ENCODE results near the gene GRK5.
"Not testable (repeated sequence)": the region's sequence is repeated elsewhere in the genome, so short reads cannot be mapped to it uniquely, and the experiment has no call there.

Gene GRK5

GRCh38 chr10:119207366-119207666 is at the start of gene GRK5:
GRK5 (plus strand) TSS chr10:119207571; CDS start chr10:119207918, 347 bp downstream.
- in situ Hi-C loops (cut with HindIII; ENCODE audit: low sequenced_read_pairs), result loop anchor here (25.0 kb wide), 2 partner anchors 205 to 280 kb away; no protein-coding TSS in a partner anchor

DNA sequence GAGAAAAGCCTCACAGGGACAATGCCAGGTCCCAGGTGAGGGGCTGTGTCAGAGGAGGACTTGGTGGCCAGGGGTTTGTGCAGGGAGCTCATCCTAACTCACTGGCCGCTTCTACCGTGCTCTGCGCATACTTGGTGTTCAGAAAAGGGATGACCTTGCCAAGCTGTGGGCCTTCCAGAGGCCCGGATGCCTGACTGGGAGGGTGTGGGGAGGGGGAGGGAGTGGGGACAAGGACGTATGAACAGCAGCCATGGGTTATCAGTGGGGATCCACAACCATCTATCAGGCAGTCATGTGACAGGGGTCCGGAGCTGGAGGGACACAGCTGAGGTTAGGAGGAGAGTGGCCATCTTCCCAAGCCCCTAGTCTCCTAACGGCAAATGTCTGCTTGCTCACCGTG is 48.0 kb upstream of the GRK5 start:
- in situ Hi-C loops (cut with HindIII; ENCODE audit: low sequenced_read_pairs), result no loop called here

- in situ Hi-C loops (cut with HindIII; ENCODE audit: low sequenced_read_pairs), result no loop called here
Measured at GRCh38 chr10:119161680-119162451, 45.5 kb upstream of the GRK5 start.

- in situ Hi-C loops (cut with HindIII; ENCODE audit: low sequenced_read_pairs), result no loop called here
Measured at GRCh38 chr10:119162452-119163092, 44.8 kb upstream of the GRK5 start.

DNA sequence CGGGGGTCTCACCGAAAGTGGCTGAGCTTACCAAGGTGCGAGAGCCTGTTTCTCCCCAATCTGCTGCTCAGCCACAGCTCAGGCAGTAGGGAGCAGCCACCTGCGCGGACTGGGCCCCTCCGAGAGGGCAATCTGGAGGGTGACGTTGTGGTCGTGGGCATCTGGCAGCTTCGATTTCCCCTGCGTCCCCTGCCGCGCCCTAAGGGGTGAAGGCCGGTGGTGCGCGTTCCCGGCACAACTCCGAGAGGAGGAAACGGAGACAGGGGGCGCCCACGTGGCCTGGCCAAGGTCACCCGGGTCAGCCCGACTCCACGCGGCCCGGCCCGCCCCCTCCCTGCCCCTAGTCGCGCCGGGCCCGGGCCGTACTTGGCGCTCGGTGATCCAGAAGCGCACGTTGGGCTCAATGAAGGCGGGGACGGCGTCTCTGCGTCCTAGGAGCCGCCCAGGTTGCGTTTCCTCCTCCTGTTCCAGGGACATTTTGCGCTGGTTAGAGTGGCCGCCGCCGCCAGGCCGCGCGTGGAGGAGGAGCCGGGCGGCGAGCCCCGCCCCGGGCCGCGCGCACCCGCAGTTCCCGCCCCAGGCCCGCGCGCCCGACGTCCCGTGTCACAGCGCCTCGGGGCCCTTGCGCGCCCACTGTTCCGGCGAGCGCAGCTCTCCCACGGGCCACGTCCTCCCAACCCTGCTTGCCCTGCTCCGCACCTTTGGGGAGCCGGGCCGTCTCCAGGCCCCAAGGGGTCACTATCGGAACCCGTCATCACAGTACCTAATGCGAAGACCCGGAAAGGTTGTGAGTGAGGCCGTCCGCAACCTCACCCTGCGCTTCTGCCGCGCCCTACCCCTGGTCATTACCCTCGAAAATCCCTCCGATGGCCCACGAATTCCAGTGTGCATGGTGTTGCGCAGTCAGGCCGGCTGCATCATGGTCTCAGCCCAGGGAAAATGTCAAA is 41.9 kb upstream of the GRK5 start, which contains the start of gene SFXN4:
Gene SFXN4 (minus strand): TSS at position 544 of the 947 bp plus-strand sequence. CDS start 67 bp downstream, at position 477.
- in situ Hi-C loops (cut with HindIII; ENCODE audit: low sequenced_read_pairs), result no loop called here

DNA sequence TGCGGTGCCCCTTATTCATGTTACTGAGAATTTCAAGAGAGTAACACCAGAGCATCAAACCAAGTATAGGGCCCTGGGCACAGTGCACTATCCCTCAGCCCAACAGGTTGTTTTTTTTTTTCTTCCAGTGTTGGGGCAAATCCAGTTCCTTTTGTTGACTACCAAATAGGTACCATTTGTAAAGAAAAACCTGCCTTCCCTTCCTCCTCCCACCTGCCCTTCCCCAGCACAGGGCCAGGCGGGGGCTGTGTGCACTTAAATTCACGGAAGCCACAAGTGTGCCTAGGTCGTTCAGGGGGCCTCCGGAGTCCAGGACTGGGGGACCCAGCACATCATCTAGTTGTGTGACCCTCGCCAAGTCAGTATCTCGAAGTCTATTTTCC is 41.3 kb upstream of the GRK5 start:
- in situ Hi-C loops (cut with HindIII; ENCODE audit: low sequenced_read_pairs), result no loop called here

- in situ Hi-C loops (cut with HindIII; ENCODE audit: low sequenced_read_pairs), result no loop called here
Measured at GRCh38 chr10:119166564-119166963, 40.8 kb upstream of the GRK5 start.

GRCh38 chr10:119167041-119167440 is 40.3 kb upstream of the GRK5 start:
- in situ Hi-C loops (cut with HindIII; ENCODE audit: low sequenced_read_pairs), result no loop called here

GRCh38 chr10:119174109-119174508 is 33.3 kb upstream of the GRK5 start:
- in situ Hi-C loops (cut with HindIII; ENCODE audit: low sequenced_read_pairs), result no loop called here

GRCh38 chr10:119176166-119176565 is 31.2 kb upstream of the GRK5 start:
- in situ Hi-C loops (cut with HindIII; ENCODE audit: low sequenced_read_pairs), result no loop called here

DNA sequence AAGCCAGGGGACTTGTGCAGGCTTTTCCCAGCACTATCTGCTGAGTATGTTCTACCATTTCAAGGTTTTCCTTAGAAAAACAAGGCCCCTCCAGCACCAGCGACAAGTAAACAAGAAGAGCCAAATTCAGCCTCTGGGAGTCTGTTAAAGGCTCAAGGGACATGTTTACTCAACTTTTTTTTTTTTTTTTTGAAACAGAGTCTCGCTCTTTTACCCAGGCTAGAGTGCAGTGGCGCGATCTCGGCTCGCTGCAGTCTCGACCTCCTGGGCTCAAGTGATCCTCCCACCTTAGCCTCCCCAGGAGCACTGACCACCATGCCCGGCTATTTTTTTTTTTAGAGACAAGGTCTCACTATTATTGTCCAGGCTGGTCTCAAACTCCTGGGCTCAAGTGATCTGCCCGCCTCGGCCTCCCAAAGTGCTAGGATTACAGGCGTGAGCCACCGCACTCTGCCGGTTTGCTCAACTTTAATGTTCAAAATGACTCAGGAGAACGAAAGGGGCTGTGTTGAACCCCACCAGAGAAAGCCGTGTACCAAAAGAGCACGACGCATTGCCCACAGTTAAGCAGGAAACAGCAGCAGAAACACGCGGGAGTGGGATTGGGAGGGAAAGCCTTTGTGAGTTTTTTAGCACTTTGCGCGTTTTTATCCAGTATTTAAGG is 29.5 kb upstream of the GRK5 start:
- in situ Hi-C loops (cut with HindIII; ENCODE audit: low sequenced_read_pairs), result no loop called here

- in situ Hi-C loops (cut with HindIII; ENCODE audit: low sequenced_read_pairs), result no loop called here
Measured at GRCh38 chr10:119178372-119179119, 28.8 kb upstream of the GRK5 start, which contains the start of gene PRDX3. PRDX3 (minus strand) TSS chr10:119178812; CDS start chr10:119178790, 22 bp downstream.

GRCh38 chr10:119180850-119181400 is 26.4 kb upstream of the GRK5 start:
- in situ Hi-C loops (cut with HindIII; ENCODE audit: low sequenced_read_pairs), result not testable (repeated sequence)

GRCh38 chr10:119183664-119184412 is 23.5 kb upstream of the GRK5 start:
- in situ Hi-C loops (cut with HindIII; ENCODE audit: low sequenced_read_pairs), result no loop called here

DNA sequence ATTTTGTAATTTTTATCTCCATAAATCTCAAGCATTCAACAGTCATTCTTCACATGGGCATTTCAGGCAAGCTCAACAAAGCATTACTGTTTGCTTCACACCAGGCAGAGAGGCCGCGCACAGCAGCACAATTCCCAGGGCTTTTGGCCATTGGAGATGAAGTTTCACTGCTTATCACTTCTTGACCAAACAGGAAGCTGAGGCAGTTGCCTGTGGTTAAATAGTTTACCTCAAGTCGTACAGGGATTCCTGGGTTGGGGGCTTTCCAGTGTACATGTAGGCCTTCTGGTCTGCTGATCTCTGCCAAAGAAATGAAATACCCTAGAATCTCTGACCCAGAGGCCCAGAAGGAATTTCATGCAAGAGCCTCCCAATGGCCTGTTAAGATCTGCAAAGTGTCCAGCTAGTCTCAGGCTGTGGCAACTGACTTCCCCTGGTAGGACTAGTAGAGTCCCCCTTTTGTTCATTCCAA is 17.5 kb upstream of the GRK5 start:
- in situ Hi-C loops (cut with HindIII; ENCODE audit: low sequenced_read_pairs), result no loop called here

- in situ Hi-C loops (cut with HindIII; ENCODE audit: low sequenced_read_pairs), result no loop called here
Measured at GRCh38 chr10:119190353-119190752, 17.0 kb upstream of the GRK5 start.

DNA sequence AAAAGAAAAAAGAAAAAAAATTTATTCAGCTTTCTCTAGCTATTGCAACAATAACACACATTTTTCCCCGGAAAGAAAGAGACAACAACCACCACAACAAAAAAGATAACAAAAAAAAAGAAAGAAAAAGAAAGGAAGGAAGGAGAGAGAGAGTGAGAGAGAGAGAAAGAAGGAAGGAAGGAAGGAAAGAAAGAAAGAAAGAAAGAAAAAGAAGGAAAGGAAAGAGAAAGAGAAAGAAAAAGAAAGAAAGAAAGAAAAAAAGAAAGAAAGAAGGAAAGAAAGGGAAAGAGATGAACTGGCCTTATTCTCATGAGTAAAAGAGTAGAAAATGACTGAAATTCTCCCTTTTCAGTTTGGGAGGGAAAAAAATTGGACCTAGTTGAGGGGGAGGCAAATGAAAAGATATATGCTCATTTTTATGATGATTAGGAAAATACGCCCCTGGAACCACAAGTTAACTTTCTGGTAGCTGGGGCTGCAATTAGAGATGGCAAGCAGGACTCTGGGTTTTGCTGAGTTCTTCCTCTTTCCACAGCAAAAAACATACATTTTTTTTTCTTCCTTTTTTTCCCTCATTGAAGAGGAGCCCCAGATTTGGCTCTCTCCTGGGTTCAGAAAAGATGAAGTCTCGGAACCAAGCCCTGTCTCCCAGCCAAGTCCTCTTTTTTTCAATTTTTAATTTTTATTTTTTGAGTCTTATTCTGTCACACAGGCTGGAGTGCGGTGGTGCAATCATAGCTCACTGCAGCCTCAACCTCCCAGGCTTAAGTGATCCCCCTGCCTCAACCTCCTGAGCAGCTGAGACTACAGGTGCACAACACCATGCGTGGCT is 16.2 kb upstream of the GRK5 start:
- in situ Hi-C loops (cut with HindIII; ENCODE audit: low sequenced_read_pairs), result no loop called here

DNA sequence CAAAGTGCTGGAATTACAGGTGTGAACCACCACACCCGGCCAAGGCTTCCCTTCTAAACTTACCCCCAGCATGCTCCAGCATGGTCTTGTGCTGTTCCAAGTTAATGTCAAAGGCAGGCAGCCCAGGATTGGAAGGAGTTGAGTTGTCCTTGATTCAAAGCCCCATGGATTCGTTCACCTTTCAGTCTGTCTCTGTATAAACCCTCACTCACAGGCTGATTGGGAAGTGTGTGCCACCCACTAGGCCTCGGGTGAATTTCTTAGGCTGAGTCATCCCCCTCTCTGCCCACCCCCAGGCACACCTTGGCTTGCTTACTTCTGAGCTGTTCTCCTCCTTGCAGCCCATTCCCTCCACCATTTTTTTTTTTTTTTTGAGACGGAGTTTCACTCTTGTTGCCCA is 15.5 kb upstream of the GRK5 start:
- in situ Hi-C loops (cut with HindIII; ENCODE audit: low sequenced_read_pairs), result no loop called here
